Measurements from ENCODE around the gene CISH.

The CISH gene

GRCh38 chr3:50623840-50624474, 12.4 kb upstream of the CISH start:
- Histone ChIP-seq H3K9me3 (ENCODE audit: control insufficient read depth, low read length) (no peaks in the 10 kb centered on the region), H3K9ac (no peak overlapping the region), H3K36me3 (ENCODE audit: control insufficient read depth, insufficient read depth, low read length) (no peaks in the 10 kb centered on the region), H2AFZ (no peak overlapping the region), H3K79me2 (peaks cover 38% of the 10 kb centered on the region), H3K27ac (no peak overlapping the region), H3K4me1 (peaks cover 28% of the 10 kb centered on the region), H3K4me2 (ENCODE audit: low read length) (no peak overlapping the region), H3K27me3 (ENCODE audit: control insufficient read depth, insufficient read depth, low read length) (no peaks in the 10 kb centered on the region), H3K4me3 (ENCODE audit: low read depth, low read length) (no peak overlapping the region)
- no peak for TF ChIP-seq CTCF (IDR thresholded peaks at IDR 0.05)

GRCh38 chr3:50622881-50623280, 11.3 kb upstream of the CISH start:
- H3K4me1 ChIP-seq: peaks cover 37% of the 10 kb centered on the region
- H3K79me2 ChIP-seq: peaks cover 42% of the 10 kb centered on the region
- H3K27me3 ChIP-seq (ENCODE audit: control insufficient read depth, insufficient read depth, low read length): no peaks in the 10 kb centered on the region
- H3K27ac ChIP-seq: no peak overlapping the region
- no peaks in the 10 kb centered on the region for H3K9me3 ChIP-seq (ENCODE audit: control insufficient read depth, low read length)
- no peaks in the 10 kb centered on the region for H3K36me3 ChIP-seq (ENCODE audit: control insufficient read depth, insufficient read depth, low read length)
- no peak overlapping the region for H3K9ac ChIP-seq
- no peak overlapping the region for H3K4me3 ChIP-seq (ENCODE audit: low read depth, low read length)
- H2AFZ ChIP-seq: no peak overlapping the region
- no peak overlapping the region for H3K4me2 ChIP-seq (ENCODE audit: low read length)
- TF ChIP-seq CTCF (IDR thresholded peaks at IDR 0.05): no peak

GRCh38 chr3:50620820-50621219, 9.2 kb upstream of the CISH start:
- no peak overlapping the region for H3K27ac ChIP-seq
- H3K4me1 ChIP-seq: peaks cover 35% of the 10 kb centered on the region
- no peak overlapping the region for H3K4me3 ChIP-seq (ENCODE audit: low read depth, low read length)
- no peak overlapping the region for H3K9ac ChIP-seq
- no peaks in the 10 kb centered on the region for H3K36me3 ChIP-seq (ENCODE audit: control insufficient read depth, insufficient read depth, low read length)
- no peak overlapping the region for H3K4me2 ChIP-seq (ENCODE audit: low read length)
- H3K9me3 ChIP-seq (ENCODE audit: control insufficient read depth, low read length): no peaks in the 10 kb centered on the region
- H2AFZ ChIP-seq: no peak overlapping the region
- H3K79me2 ChIP-seq: peaks cover 42% of the 10 kb centered on the region
- no peak for TF ChIP-seq CTCF (IDR thresholded peaks at IDR 0.05)
- no peaks in the 10 kb centered on the region for H3K27me3 ChIP-seq (ENCODE audit: control insufficient read depth, insufficient read depth, low read length)

- Histone ChIP-seq H3K4me2 (ENCODE audit: low read length) (no peak overlapping the region), H3K9ac (no peak overlapping the region), H3K9me3 (ENCODE audit: control insufficient read depth, low read length) (no peaks in the 10 kb centered on the region), H3K27me3 (ENCODE audit: control insufficient read depth, insufficient read depth, low read length) (no peaks in the 10 kb centered on the region), H3K4me3 (ENCODE audit: low read depth, low read length) (no peak overlapping the region), H3K27ac (no peak overlapping the region), H3K79me2 (peaks cover 40% of the 10 kb centered on the region), H3K36me3 (ENCODE audit: control insufficient read depth, insufficient read depth, low read length) (no peaks in the 10 kb centered on the region), H3K4me1 (peaks cover 31% of the 10 kb centered on the region), H2AFZ (no peak overlapping the region)
- no peak for TF ChIP-seq CTCF (IDR thresholded peaks at IDR 0.05)
Measured at GRCh38 chr3:50620420-50620819, 8.8 kb upstream of the CISH start.

- TF ChIP-seq CTCF (IDR thresholded peaks at IDR 0.05): no peak
- Histone ChIP-seq H3K27me3 (ENCODE audit: control insufficient read depth, insufficient read depth, low read length) (no peaks in the 10 kb centered on the region), H3K9me3 (ENCODE audit: control insufficient read depth, low read length) (no peaks in the 10 kb centered on the region), H2AFZ (peak overlapping the region; percentile 92), H3K4me1 (peaks cover 20% of the 10 kb centered on the region), H3K36me3 (ENCODE audit: control insufficient read depth, insufficient read depth, low read length) (no peaks in the 10 kb centered on the region), H3K4me2 (ENCODE audit: low read length) (peak overlapping the region; percentile 87), H3K27ac (peak overlapping the region; percentile 91), H3K4me3 (ENCODE audit: low read depth, low read length) (peak overlapping the region; percentile 79), H3K79me2 (peaks cover 26% of the 10 kb centered on the region), H3K9ac (peak overlapping the region; percentile 82)
Measured at GRCh38 chr3:50617911-50618481, 6.4 kb upstream of the CISH start.
